Activated CD8-positive, alpha-beta T cell treated with anti-CD3 and anti-CD28 coated beads for 36 hours (primary cell): Measurements from ENCODE around the gene PAF1. TPM values are rescaled to one million over a fixed set of nuclear protein-coding genes. Genes with fewer than 3 reads are reported as not detected.

ENCODE experiments used
- ATAC-seq: fragments of 200-7000 bp; cut with Tn5 transposase; one replicate; pipeline ENCODE4 v1.10.0; 2021; ENCODE audit warnings: mild to moderate bottlenecking, moderate library complexity
- CTCF ChIA-PET: fragments of 350-600 bp; sonication (Branson Sonifier 250); formaldehyde crosslinking; loops from one replicate; lab custom pipeline; 2021; ENCODE audit warnings: antibody characterized with exemption; lab: Charles Lee
- POLR2A ChIA-PET: fragments of 350-600 bp; sonication (Branson Sonifier 250); formaldehyde crosslinking; loops from one replicate; lab custom pipeline; 2021; ENCODE audit warnings: antibody characterized with exemption; lab: Charles Lee
- DNase-seq: peaks from one replicate; pipeline ENCODE4 v3.0.0-alpha.2; 2020
- H3K27ac Mint-ChIP-seq: one replicate; pipeline ENCODE4 v1.8.0; 2021; ENCODE audit warnings: mild to moderate bottlenecking, mixed read lengths
- H3K27me3 Mint-ChIP-seq: one replicate; pipeline ENCODE4 v1.8.0; 2021; ENCODE audit warnings: mixed read lengths
- H3K36me3 Mint-ChIP-seq: one replicate; pipeline ENCODE4 v1.8.0; 2021; ENCODE audit warnings: low read depth, mixed read lengths
- H3K4me1 Mint-ChIP-seq: one replicate; pipeline ENCODE4 v1.8.0; 2021; ENCODE audit warnings: low read depth, mixed read lengths
- H3K4me3 Mint-ChIP-seq: one replicate; pipeline ENCODE4 v1.8.0; 2021; ENCODE audit warnings: mild to moderate bottlenecking, moderate library complexity, mixed read lengths
- H3K9me3 Mint-ChIP-seq: one replicate; pipeline ENCODE4 v1.8.0; 2021; ENCODE audit warnings: mixed read lengths
- CTCF ChIP-seq: fragments of 200-600 bp; IDR thresholded peaks from one replicate; pipeline ENCODE4 v1.8.0; 2022; ENCODE audit warnings: antibody characterized with exemption, mild to moderate bottlenecking
- intact Hi-C: fragments of 100-400 bp; cut with micrococcal nuclease; formaldehyde crosslinking; loops from one replicate; pipeline ENCODE4 v1.10.0; 2022
- total RNA-seq, 2 experiments: library from RNA; stranded (reverse); gene quantifications; one replicate each; pipeline ENCODE4 v1.2.3, GENCODE V29; 2021

PAF1 gene
- total RNA-seq, 2 experiments from 2014 or later = 35.5 to 36.5 TPM

- TF ChIP-seq CTCF = no peak
- Mint-ChIP-seq H3K36me3 (peaks cover 9% of the 10 kb centered on the region), H3K4me3 (no peak overlapping the region), H3K27me3 (peaks cover 2% of the 10 kb centered on the region), H3K27ac (no peak overlapping the region), H3K4me1 (peaks cover 25% of the 10 kb centered on the region), H3K9me3 (no peaks in the 10 kb centered on the region)
- ChIA-PET CTCF (interaction anchor here (0.8 to 2.2 kb wide), 2 partner anchors 20 to 117 kb away, joined by 3 to 7 read pairs; partner anchors contain the start of gene RPS16), POLR2A (interaction anchor here (0.7 to 8.7 kb wide), 5 partner anchors 12 to 20 kb away, joined by 3 to 66 read pairs (median 6); partner anchors contain the start of gene RPS16)
- DNase-seq = no peak
- ATAC-seq = no peak
- intact Hi-C loops = loop anchor here (10.0 kb wide), 1 partner anchor 291 kb away; the partner anchor contains the start of gene PAK4
Measured at GRCh38 chr19:39415111-39416046, 24.5 kb upstream of the PAF1 start.

GRCh38 chr19:39413911-39414608 is 23.2 kb upstream of the PAF1 start:
- TF ChIP-seq CTCF = no peak
- Mint-ChIP-seq H3K4me3 (peak overlapping the region; percentile 79), H3K36me3 (peaks cover 10% of the 10 kb centered on the region), H3K4me1 (peaks cover 29% of the 10 kb centered on the region), H3K9me3 (no peaks in the 10 kb centered on the region), H3K27ac (peak overlapping the region; percentile 87), H3K27me3 (peaks cover 2% of the 10 kb centered on the region)
- ChIA-PET CTCF (interaction anchor here (0.8 to 2.2 kb wide), 4 partner anchors 17 to 119 kb away, joined by 3 to 7 read pairs (median 5); partner anchors contain the start of gene RPS16), POLR2A (interaction anchor here (1.0 to 8.7 kb wide), 5 partner anchors 13 to 21 kb away, joined by 3 to 66 read pairs (median 6); partner anchors contain the start of gene RPS16)
- no peak for ATAC-seq
- intact Hi-C loops = loop anchor here (5.0 to 10.0 kb wide), 2 partner anchors 77 to 289 kb away; partner anchors contain the start of genes GMFG and PAK4
- DNase-seq = no peak

- ATAC-seq (no peak), DNase-seq (peak; percentile 37)
- TF ChIP-seq CTCF = no peak
- intact Hi-C loops = loop anchor here (5.0 to 10.0 kb wide), 2 partner anchors 76 to 289 kb away; partner anchors contain the start of genes GMFG and PAK4
- Mint-ChIP-seq H3K4me1 (peaks cover 29% of the 10 kb centered on the region), H3K27ac (peak overlapping the region; percentile 87), H3K36me3 (peaks cover 15% of the 10 kb centered on the region), H3K9me3 (no peaks in the 10 kb centered on the region), H3K4me3 (peak overlapping the region; percentile 79), H3K27me3 (peaks cover 2% of the 10 kb centered on the region)
- CTCF ChIA-PET = interaction anchor here (1.5 to 2.2 kb wide), 3 partner anchors 16 to 120 kb away, joined by 3 to 7 read pairs (median 7); partner anchors contain the start of gene RPS16
- POLR2A ChIA-PET = interaction anchor here (1.1 to 8.7 kb wide), 4 partner anchors 14 to 22 kb away, joined by 4 to 66 read pairs (median 18); partner anchors contain the start of gene RPS16
Measured at GRCh38 chr19:39413272-39413910, 22.5 kb upstream of the PAF1 start.

- peaks cover 2% of the 10 kb centered on the region for H3K27me3 Mint-ChIP-seq
- no peak for DNase-seq
- peak overlapping the region; percentile 80 for H3K27ac Mint-ChIP-seq
- TF ChIP-seq CTCF = no peak
- peaks cover 29% of the 10 kb centered on the region for H3K4me1 Mint-ChIP-seq
- CTCF ChIA-PET = interaction anchor here (1.0 to 2.3 kb wide), 7 partner anchors 13 to 201 kb away, joined by 6 to 153 read pairs (median 7); partner anchors contain the start of genes MED29, PAF1 and RPS16
- peak overlapping the region; percentile 79 for H3K4me3 Mint-ChIP-seq
- H3K36me3 Mint-ChIP-seq = peaks cover 21% of the 10 kb centered on the region
- H3K9me3 Mint-ChIP-seq = no peaks in the 10 kb centered on the region
- no peak for ATAC-seq
- POLR2A ChIA-PET = interaction anchor here (1.2 to 2.2 kb wide), 4 partner anchors 14 to 23 kb away, joined by 4 to 80 read pairs (median 10); partner anchors contain the start of gene RPS16
- intact Hi-C loops = loop anchor here (1.0 to 10.0 kb wide), 3 partner anchors 16 to 288 kb away; partner anchors contain the start of genes GMFG and PAK4
Measured at GRCh38 chr19:39412867-39413271, 22.0 kb upstream of the PAF1 start.
